NCI-H146 (cell line): ENCODE data around the gene WSCD2.

Source experiments
- DNase-seq: peaks from one replicate; lab custom pipeline; 2025; lab: John Stamatoyannopoulos, UW

WSCD2 gene

DNA sequence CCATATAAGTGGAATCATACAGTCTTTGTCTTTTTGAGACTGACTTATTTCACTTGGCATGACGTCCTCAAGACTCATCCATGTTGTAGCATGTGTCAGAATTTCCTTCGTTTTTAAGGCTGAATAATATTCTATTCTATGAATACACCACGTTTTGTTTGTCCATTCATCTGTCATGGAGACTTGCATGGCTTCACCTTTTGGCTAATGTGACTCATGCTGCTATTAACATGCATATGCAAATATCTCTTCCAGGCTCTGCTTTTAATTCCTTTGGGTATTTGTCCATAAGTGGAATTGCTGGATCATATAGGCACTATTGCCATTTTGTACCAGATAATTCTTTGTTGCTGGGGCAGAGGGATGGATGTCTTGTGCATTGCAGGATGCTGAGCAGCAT lies 19.6 kb upstream of the WSCD2 start:
- no peak for DNase-seq

DNA sequence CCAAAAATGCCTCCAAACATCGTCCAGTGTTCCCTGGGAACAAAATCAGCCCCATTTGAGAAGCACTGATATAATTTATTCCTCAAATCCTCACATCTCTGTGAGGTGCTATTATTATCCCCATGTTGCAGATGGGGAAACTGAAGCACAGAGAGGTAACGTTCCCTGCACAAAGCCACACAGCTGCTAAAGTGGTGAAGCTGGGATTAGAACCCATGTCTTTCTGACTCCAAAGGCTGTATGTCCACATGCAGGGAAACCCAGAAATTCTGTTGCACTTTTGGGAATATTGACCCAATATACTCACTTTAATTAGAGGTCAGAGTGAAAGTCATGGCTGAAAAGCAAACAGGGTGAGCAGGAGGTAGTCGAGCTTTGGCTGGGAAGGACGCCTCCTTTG lies 19.1 kb upstream of the WSCD2 start:
- DNase-seq = no peak

DNA sequence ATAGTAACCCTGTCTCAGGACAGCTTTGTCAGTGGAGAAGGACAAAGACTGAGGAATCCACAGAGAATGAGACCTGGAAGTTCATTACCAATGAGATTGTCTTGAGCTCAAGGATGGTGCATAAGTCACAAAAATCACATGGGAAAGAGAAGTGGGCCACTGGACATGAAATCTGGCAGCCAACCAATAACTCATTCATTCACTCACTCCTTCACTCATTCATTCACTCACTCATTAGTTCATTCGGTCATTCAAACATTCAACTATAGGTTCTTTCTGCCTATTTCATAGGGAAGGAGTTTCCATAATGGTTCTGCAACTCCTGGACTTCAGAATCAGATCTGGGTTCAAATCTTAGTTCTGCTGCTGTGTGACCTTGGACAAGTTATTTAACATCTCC lies 18.2 kb upstream of the WSCD2 start:
- no peak for DNase-seq

GRCh38 chr12:108112832-108113556 lies 16.1 kb upstream of the WSCD2 start:
- no peak for DNase-seq

- DNase-seq = no peak
Measured at GRCh38 chr12:108115123-108116121, 13.7 kb upstream of the WSCD2 start.

DNA sequence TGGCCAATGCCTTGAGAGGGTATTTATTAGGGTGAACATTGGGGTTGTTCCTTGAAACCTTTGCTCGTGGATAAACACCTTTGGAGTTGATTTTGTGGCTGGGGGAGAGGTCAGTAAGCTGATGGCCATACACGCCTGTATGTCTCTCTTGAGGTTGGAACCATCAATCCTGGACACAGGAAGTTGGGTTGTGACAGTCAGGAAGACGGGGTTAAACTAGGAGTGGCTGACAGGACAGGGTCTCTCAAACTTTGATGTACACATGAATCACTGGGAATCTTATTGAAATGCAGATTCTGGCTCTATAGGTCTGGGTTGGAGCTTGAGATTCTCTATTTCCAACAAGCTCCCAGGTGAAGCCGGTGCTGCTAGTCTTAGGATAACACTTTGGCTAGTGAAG lies 12.8 kb upstream of the WSCD2 start:
- DNase-seq = no peak

GRCh38 chr12:108116699-108117098 lies 12.4 kb upstream of the WSCD2 start:
- DNase-seq = no peak

GRCh38 chr12:108117163-108117849 lies 11.8 kb upstream of the WSCD2 start:
- DNase-seq = no peak

DNA sequence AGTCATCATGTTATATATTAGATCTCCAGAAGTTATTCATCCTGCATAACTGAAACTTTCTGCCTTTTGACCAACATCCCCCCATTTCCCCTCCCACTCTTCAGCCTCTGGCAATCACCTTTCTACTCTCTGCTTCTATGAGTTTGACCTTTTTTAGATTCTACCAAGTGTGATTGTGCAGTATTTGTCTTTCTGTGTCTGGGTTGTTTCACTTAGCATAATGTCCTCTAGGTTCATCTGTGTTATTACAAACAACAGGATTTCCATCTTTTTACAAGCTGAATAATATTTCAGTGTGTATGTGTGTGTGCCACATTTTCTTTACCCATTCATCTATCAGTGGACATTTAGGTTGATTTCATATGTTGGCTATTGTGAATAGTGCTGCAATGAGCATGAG lies 11.2 kb upstream of the WSCD2 start:
- DNase-seq = no peak

DNA sequence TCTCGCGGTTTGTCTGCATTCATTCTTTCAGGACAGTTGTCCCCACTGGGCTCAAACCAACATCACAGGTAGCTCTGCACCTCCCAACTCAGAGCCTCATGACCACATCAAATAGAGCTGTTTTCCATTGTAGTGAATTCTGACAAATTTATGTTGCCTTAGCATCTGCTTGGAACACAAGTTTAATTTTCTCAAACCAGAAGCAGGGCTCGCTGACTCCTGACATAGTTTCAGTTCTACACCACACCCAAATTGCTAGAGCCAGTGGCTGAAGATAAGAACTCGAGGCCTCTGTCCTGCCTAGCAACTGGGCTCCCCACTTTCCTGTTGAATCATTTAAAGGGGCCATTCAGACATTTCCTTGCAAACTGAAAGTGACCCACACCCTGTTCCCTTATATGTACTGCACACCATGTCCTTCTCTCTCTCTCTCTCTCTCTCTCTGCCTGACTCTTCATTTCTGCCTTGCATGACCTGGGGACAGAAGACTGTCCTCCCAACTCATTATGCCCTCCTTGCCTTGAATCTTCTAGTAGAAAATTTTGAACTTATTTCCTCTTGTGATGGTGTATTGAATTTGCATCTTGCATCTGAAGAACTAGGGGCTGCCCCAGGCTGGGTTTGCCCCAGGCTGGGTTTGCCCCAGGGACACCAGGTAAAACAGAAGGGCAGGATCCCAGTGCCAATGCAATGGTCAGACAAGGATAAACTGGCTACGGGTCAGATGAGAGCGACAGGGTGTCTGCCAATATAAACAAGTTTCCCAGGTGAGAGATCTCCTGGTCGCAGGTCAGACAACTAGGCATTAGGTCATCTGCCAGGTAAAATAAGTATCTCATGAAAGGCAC lies 9.7 kb upstream of the WSCD2 start:
- no peak for DNase-seq

- DNase-seq = no peak
Measured at GRCh38 chr12:108119974-108120862, 8.9 kb upstream of the WSCD2 start.

- DNase-seq = no peak
Measured at GRCh38 chr12:108120863-108121165, 8.3 kb upstream of the WSCD2 start.

- no peak for DNase-seq
Measured at GRCh38 chr12:108121320-108121719, 7.8 kb upstream of the WSCD2 start.

GRCh38 chr12:108121728-108122471 lies 7.2 kb upstream of the WSCD2 start:
- no peak for DNase-seq

DNA sequence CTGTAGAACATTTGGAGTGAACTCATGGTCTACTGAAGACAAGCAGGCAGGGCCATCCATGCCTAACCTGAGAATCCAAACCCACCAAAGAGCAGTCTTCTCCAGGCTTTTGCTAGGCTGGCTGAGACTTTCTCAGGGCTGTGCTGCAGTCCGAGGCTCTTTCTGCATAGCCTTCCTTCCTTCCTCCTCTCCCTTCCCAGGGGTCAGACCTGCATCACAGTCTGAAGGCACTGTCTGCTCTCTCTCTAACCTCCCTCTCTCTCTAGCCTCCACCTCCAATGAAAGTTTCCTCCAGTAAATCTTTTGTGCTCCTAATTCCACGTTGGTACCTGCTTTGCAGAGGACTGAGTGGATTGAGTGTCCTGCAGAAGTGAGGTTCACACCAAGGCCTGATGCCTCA lies 6.4 kb upstream of the WSCD2 start:
- no peak for DNase-seq

DNA sequence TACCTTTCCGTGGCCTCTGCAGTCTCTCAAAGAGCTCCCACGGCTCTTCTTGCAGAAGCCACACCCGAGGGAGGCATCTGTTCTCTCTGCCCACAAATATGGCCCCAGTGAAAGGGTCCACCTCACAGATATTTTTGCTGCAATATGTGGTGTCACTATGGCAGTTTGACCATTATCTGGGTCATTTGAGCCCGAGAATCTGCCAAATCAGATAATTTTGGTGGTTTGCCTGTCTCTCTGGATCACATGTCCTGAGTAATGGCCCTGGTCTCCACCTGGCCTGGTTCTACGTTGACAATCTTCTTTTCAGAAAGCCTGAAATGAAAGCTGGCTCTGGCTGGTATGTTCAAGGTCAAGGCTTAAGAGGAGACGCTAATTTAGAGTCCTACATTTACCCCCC lies 5.7 kb upstream of the WSCD2 start:
- no peak for DNase-seq

DNA sequence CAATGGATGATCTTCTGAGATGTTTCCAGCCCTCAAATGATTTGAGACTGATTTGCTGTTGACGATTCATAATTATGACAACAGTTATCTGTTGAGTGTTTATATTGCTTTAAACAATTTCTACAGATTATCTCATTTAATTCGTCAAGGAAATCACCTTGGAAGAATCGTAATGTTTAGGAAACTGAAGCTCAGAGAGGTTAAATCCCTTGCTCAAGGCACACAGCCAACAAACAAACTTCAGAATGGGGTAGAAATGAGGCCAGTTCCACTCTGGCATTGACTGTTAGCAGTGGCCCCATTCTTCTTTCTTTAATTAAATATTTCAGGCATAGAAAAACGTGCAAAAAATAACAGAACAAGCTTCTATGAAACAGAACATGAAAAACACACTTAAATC lies 4.0 kb upstream of the WSCD2 start:
- no peak for DNase-seq

GRCh38 chr12:108126212-108126611 lies 2.9 kb upstream of the WSCD2 start:
- no peak for DNase-seq

- DNase-seq = no peak
Measured at GRCh38 chr12:108126990-108127501, 2.0 kb upstream of the WSCD2 start.

- DNase-seq = no peak
Measured at GRCh38 chr12:108127654-108128053, 1.4 kb upstream of the WSCD2 start.
